Measurements from ENCODE around the gene TMEM134.

The TMEM134 gene

GRCh38 chr11:67498544-67498972 is 29.5 kb upstream of the TMEM134 start:
- H3K4me3 ChIP-seq (ENCODE audit: low read length): no peak overlapping the region
- H3K27ac ChIP-seq (ENCODE audit: low read depth, low read length): no peak overlapping the region
- no peak overlapping the region for H3K4me2 ChIP-seq (ENCODE audit: low read length)
- peaks cover 2% of the 10 kb centered on the region; the same call in 1 of the 2 replicates for H4K20me1 ChIP-seq (ENCODE audit: control insufficient read depth, insufficient read depth, low read depth, low read length)
- TF ChIP-seq CTCF (IDR thresholded peaks at IDR 0.05; ENCODE audit: low read depth, low read length, poor library complexity, severe bottlenecking) (no peak), EZH2phosphoT487 (IDR thresholded peaks at IDR 0.05; ENCODE audit: borderline replicate concordance, low read length) (no peak)
- H3K27me3 ChIP-seq (ENCODE audit: control insufficient read depth, low read length): no peaks in the 10 kb centered on the region
- no peaks in the 10 kb centered on the region for H3F3A ChIP-seq (ENCODE audit: control insufficient read depth, insufficient read depth)
- peaks cover 70% of the 10 kb centered on the region for H3K36me3 ChIP-seq (ENCODE audit: control insufficient read depth, low read length)
- H3K79me2 ChIP-seq (ENCODE audit: control insufficient read depth, low read length): peaks cover 9% of the 10 kb centered on the region
- no peaks in the 10 kb centered on the region for H3K9me2 ChIP-seq (replicated peaks; ENCODE audit: control insufficient read depth, low read length)
- H3K9me3 ChIP-seq (ENCODE audit: control insufficient read depth, insufficient read depth, low read length): no peaks in the 10 kb centered on the region
- peaks cover 3% of the 10 kb centered on the region for H3K4me1 ChIP-seq (ENCODE audit: control insufficient read depth, low read length)

- Histone ChIP-seq H3K4me2 (ENCODE audit: low read length) (no peak overlapping the region), H3K36me3 (ENCODE audit: control insufficient read depth, low read length) (peaks cover 74% of the 10 kb centered on the region), H3K27ac (ENCODE audit: low read depth, low read length) (no peak overlapping the region)
Observed at GRCh38 chr11:67497656-67498291, 28.7 kb upstream of the TMEM134 start.

GRCh38 chr11:67496113-67496512 is 27.1 kb upstream of the TMEM134 start:
- TF ChIP-seq EZH2phosphoT487 (IDR thresholded peaks at IDR 0.05; ENCODE audit: borderline replicate concordance, low read length): no peak
- TF ChIP-seq CTCF (IDR thresholded peaks at IDR 0.05; ENCODE audit: low read depth, low read length, poor library complexity, severe bottlenecking): no peak
- no peaks in the 10 kb centered on the region for H3K9me3 ChIP-seq (ENCODE audit: control insufficient read depth, insufficient read depth, low read length)
- H3K36me3 ChIP-seq (ENCODE audit: control insufficient read depth, low read length): peaks cover 74% of the 10 kb centered on the region
- H3K4me2 ChIP-seq (ENCODE audit: low read length): no peak overlapping the region
- H3K4me3 ChIP-seq (ENCODE audit: low read length): no peak overlapping the region
- peaks cover under 1% of the 10 kb centered on the region; the same call in 1 of the 2 replicates for H3F3A ChIP-seq (ENCODE audit: control insufficient read depth, insufficient read depth)
- no peaks in the 10 kb centered on the region for H4K20me1 ChIP-seq (ENCODE audit: control insufficient read depth, insufficient read depth, low read depth, low read length)
- H3K79me2 ChIP-seq (ENCODE audit: control insufficient read depth, low read length): no peaks in the 10 kb centered on the region
- H3K27me3 ChIP-seq (ENCODE audit: control insufficient read depth, low read length): no peaks in the 10 kb centered on the region
- H3K4me1 ChIP-seq (ENCODE audit: control insufficient read depth, low read length): no peaks in the 10 kb centered on the region
- H3K27ac ChIP-seq (ENCODE audit: low read depth, low read length): no peak overlapping the region
- H3K9me2 ChIP-seq (replicated peaks; ENCODE audit: control insufficient read depth, low read length): no peaks in the 10 kb centered on the region

More at GRCh38 chr11:67497656-67498291, 28.7 kb upstream of the TMEM134 start:
- Histone ChIP-seq H3K9me3 (ENCODE audit: control insufficient read depth, insufficient read depth, low read length) (no peaks in the 10 kb centered on the region), H3K27me3 (ENCODE audit: control insufficient read depth, low read length) (no peaks in the 10 kb centered on the region), H3K79me2 (ENCODE audit: control insufficient read depth, low read length) (peaks cover 2% of the 10 kb centered on the region; the same call in 1 of the 2 replicates), H3K4me1 (ENCODE audit: control insufficient read depth, low read length) (no peaks in the 10 kb centered on the region), H4K20me1 (ENCODE audit: control insufficient read depth, insufficient read depth, low read depth, low read length) (no peaks in the 10 kb centered on the region), H3K9me2 (replicated peaks; ENCODE audit: control insufficient read depth, low read length) (no peaks in the 10 kb centered on the region), H3F3A (ENCODE audit: control insufficient read depth, insufficient read depth) (no peaks in the 10 kb centered on the region), H3K4me3 (ENCODE audit: low read length) (no peak overlapping the region)
- TF ChIP-seq CTCF (IDR thresholded peaks at IDR 0.05; ENCODE audit: low read depth, low read length, poor library complexity, severe bottlenecking): no peak
- no peak for TF ChIP-seq EZH2phosphoT487 (IDR thresholded peaks at IDR 0.05; ENCODE audit: borderline replicate concordance, low read length)
